Suprapubic skin (tissue), 4 donors: Measurements from ENCODE around the gene ATXN1L. TPM values are rescaled to one million over a fixed set of nuclear protein-coding genes. Genes with fewer than 3 reads are reported as not detected.
A peak's percentile ranks its signal among the peaks of the same experiment; 100 is the strongest.

ENCODE experiments used
- DNase-seq, 2 donors: peaks; one replicate each; pipeline ENCODE4 v3.0.0-alpha.2; 2019; ENCODE audit warnings: low spot score in 2 of 2
- H3K27ac ChIP-seq: fragments of 200-600 bp; sonication (generic); one replicate; pipeline ENCODE4 v1.5.1; 2019
- H3K27me3 ChIP-seq: fragments of 200-600 bp; sonication (generic); one replicate; pipeline ENCODE4 v1.5.1; 2019
- H3K36me3 ChIP-seq: fragments of 200-600 bp; sonication (generic); one replicate; pipeline ENCODE4 v1.5.1; 2019
- H3K4me1 ChIP-seq: fragments of 200-600 bp; sonication (generic); one replicate; pipeline ENCODE4 v1.5.1; 2019
- H3K4me3 ChIP-seq: fragments of 200-600 bp; sonication (generic); one replicate; pipeline ENCODE4 v1.5.1; 2019; ENCODE audit warnings: mild to moderate bottlenecking
- H3K9me3 ChIP-seq: fragments of 200-600 bp; sonication (generic); one replicate; pipeline ENCODE4 v1.5.1; 2019
- CTCF ChIP-seq, 2 donors: fragments of 200-600 bp in 1 of 2; fragments of 450-650 bp in 1 of 2; sonication (generic) in 1 of 2; IDR thresholded peaks; one replicate each; pipeline ENCODE4 v1.5.1; 2016 to 2019; ENCODE audit warnings: antibody characterized with exemption in 2 of 2, mild to moderate bottlenecking in 1 of 2, moderate library complexity in 1 of 2
- EP300 ChIP-seq: sonication (generic); formaldehyde crosslinking; IDR thresholded peaks from one replicate; pipeline ENCODE4 v1.6.1; 2017; ENCODE audit warnings: antibody characterized with exemption
- POLR2A ChIP-seq, 2 donors: fragments of 450-650 bp; IDR thresholded peaks; one replicate each; pipeline ENCODE4 v1.6.1; 2017; ENCODE audit warnings: antibody characterized with exemption in 2 of 2, mild to moderate bottlenecking in 2 of 2, moderate library complexity in 2 of 2
- POLR2AphosphoS5 ChIP-seq, 3 donors: sonication (generic); formaldehyde crosslinking; IDR thresholded peaks; one replicate each; pipeline ENCODE4 v1.6.1; 2017; ENCODE audit warnings: antibody characterized with exemption in 3 of 3
- WGBS: methylation state at CpG from one replicate; pipeline ENCODE4 v1.1.5; 2018; 5-methylcytosine and 5-hydroxymethylcytosine counted together
- total RNA-seq, 4 donors: library from RNA; depleted of rRNA; stranded (reverse); fragments of >200 nt; gene quantifications; one replicate each; pipeline ENCODE4 v1.1.0, GENCODE V29; 2016

ATXN1L gene
- total RNA-seq, 4 donors from 2014 or later: 24.8 to 38.3 (median 35.0) TPM

- H3K9me3 ChIP-seq: no peaks in the 10 kb centered on the region
- H3K27ac ChIP-seq: no peak overlapping the region
- 73% methylated on average over 3 of the region's 3 CpGs for WGBS
- TF ChIP-seq EP300 (no peak), CTCF (IDR thresholded peaks at IDR 0.05) (no peak), POLR2AphosphoS5 (IDR thresholded peaks at IDR 0.05) (no peak), POLR2A (IDR thresholded peaks at IDR 0.05) (no peak)
- H3K36me3 ChIP-seq: no peaks in the 10 kb centered on the region
- no peaks in the 10 kb centered on the region for H3K4me1 ChIP-seq
- no peak overlapping the region for H3K4me3 ChIP-seq
- H3K27me3 ChIP-seq: no peaks in the 10 kb centered on the region
- no peak for DNase-seq
These were observed 11.5 kb upstream of the ATXN1L start for GRCh38 chr16:71834291-71834690.

- no peak overlapping the region for H3K4me3 ChIP-seq
- WGBS: 96% methylated on average over 3 of the region's 3 CpGs
- H3K4me1 ChIP-seq: no peaks in the 10 kb centered on the region
- no peak for DNase-seq
- no peak overlapping the region for H3K27ac ChIP-seq
- no peaks in the 10 kb centered on the region for H3K36me3 ChIP-seq
- TF ChIP-seq CTCF (IDR thresholded peaks at IDR 0.05): no peak
- no peak for TF ChIP-seq POLR2A (IDR thresholded peaks at IDR 0.05)
- TF ChIP-seq EP300: no peak
- no peak for TF ChIP-seq POLR2AphosphoS5 (IDR thresholded peaks at IDR 0.05)
- H3K9me3 ChIP-seq: no peaks in the 10 kb centered on the region
- no peaks in the 10 kb centered on the region for H3K27me3 ChIP-seq
These were observed 8.6 kb upstream of the ATXN1L start for GRCh38 chr16:71837150-71837549.

- no peak for DNase-seq
- H3K4me1 ChIP-seq: no peaks in the 10 kb centered on the region
- H3K9me3 ChIP-seq: no peaks in the 10 kb centered on the region
- no peak overlapping the region for H3K4me3 ChIP-seq
- no peaks in the 10 kb centered on the region for H3K36me3 ChIP-seq
- 41% methylated on average over 7 of the region's 7 CpGs for WGBS
- no peaks in the 10 kb centered on the region for H3K27me3 ChIP-seq
- no peak overlapping the region for H3K27ac ChIP-seq
- TF ChIP-seq POLR2AphosphoS5 (IDR thresholded peaks at IDR 0.05): no peak
- TF ChIP-seq EP300: no peak
- no peak for TF ChIP-seq CTCF (IDR thresholded peaks at IDR 0.05)
- no peak for TF ChIP-seq POLR2A (IDR thresholded peaks at IDR 0.05)
These were observed 5.7 kb upstream of the ATXN1L start for GRCh38 chr16:71840052-71840451.

- no peak overlapping the region for H3K4me3 ChIP-seq
- H3K4me1 ChIP-seq: peaks cover 16% of the 10 kb centered on the region
- H3K27me3 ChIP-seq: no peaks in the 10 kb centered on the region
- TF ChIP-seq POLR2AphosphoS5 (IDR thresholded peaks at IDR 0.05) (no peak), POLR2A (IDR thresholded peaks at IDR 0.05) (no peak), CTCF (IDR thresholded peaks at IDR 0.05) (no peak), EP300 (no peak)
- WGBS: 60% methylated on average over 2 of the region's 2 CpGs
- no peaks in the 10 kb centered on the region for H3K9me3 ChIP-seq
- no peak for DNase-seq
- no peaks in the 10 kb centered on the region for H3K36me3 ChIP-seq
- H3K27ac ChIP-seq: no peak overlapping the region
These were observed 2.2 kb upstream of the ATXN1L start for GRCh38 chr16:71843572-71843971.

GRCh38 chr16:71846431-71846830 is 655 bp downstream of the ATXN1L start:
- TF ChIP-seq CTCF (IDR thresholded peaks at IDR 0.05): no peak
- no peak for TF ChIP-seq POLR2A (IDR thresholded peaks at IDR 0.05)
- TF ChIP-seq POLR2AphosphoS5 (IDR thresholded peaks at IDR 0.05): no peak
- TF ChIP-seq EP300: no peak
- H3K4me1 ChIP-seq: peaks cover 18% of the 10 kb centered on the region
- no peaks in the 10 kb centered on the region for H3K27me3 ChIP-seq
- peak overlapping the region; percentile 85 for H3K27ac ChIP-seq
- DNase-seq: no peak
- 0% methylated on average over 19 of the region's 20 CpGs for WGBS
- peaks cover 27% of the 10 kb centered on the region for H3K36me3 ChIP-seq
- H3K4me3 ChIP-seq: peak overlapping the region; percentile 97
- H3K9me3 ChIP-seq: no peaks in the 10 kb centered on the region
